ENCODE data around the gene TK2. TPM values are rescaled to one million over a fixed set of nuclear protein-coding genes. Genes with fewer than 3 reads are reported as not detected.

Gene TK2
- total RNA-seq, 2 donors from 2014 or later, result 28.1 to 45.9 TPM

DNA sequence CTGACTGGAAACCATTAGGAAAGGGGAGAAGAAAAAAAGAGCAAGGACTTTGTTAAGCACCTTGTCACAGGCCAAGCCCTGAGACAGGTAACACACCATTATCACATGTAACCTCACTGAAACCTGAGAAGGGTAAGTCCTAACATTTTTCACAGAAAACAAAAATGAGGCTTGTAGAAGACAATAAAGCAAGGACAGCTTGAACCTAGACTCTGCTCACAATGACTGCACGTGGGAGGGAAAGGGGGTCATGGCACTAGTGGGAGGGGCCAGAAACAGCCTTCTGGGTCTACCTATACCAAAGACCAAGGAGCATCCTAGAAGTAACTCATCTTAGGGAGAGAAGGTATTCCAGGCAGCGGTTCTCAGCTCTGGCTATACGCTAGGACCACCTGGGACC is 7.5 kb downstream of the TK2 start:
- TF ChIP-seq POLR2AphosphoS5 (IDR thresholded peaks at IDR 0.05) (no peak), POLR2A (IDR thresholded peaks at IDR 0.05) (no peak)
- TF ChIP-seq, protein P1, sequence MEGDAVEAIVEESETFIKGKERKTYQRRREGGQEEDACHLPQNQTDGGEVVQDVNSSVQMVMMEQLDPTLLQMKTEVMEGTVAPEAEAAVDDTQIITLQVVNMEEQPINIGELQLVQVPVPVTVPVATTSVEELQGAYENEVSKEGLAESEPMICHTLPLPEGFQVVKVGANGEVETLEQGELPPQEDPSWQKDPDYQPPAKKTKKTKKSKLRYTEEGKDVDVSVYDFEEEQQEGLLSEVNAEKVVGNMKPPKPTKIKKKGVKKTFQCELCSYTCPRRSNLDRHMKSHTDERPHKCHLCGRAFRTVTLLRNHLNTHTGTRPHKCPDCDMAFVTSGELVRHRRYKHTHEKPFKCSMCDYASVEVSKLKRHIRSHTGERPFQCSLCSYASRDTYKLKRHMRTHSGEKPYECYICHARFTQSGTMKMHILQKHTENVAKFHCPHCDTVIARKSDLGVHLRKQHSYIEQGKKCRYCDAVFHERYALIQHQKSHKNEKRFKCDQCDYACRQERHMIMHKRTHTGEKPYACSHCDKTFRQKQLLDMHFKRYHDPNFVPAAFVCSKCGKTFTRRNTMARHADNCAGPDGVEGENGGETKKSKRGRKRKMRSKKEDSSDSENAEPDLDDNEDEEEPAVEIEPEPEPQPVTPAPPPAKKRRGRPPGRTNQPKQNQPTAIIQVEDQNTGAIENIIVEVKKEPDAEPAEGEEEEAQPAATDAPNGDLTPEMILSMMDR (IDR thresholded peaks at IDR 0.05), result no peak
- H3K9me3 ChIP-seq, result no peaks in the 10 kb centered on the region
- no peak overlapping the region for H3K4me3 ChIP-seq
- 78% methylated on average over 3 of the region's 3 CpGs for WGBS
- H3K27me3 ChIP-seq (replicated peaks; ENCODE audit: insufficient read depth), result no peaks in the 10 kb centered on the region
- intact Hi-C loops (cut with DNase I), result no loop called here
- DNase-seq (ENCODE audit: low spot score), result no peak
- no peak overlapping the region for H3K27ac ChIP-seq
- H3K36me3 ChIP-seq, result no peaks in the 10 kb centered on the region
- no peaks in the 10 kb centered on the region for H3K4me1 ChIP-seq (replicated peaks)

GRCh38 chr16:66541388-66542355 is 8.2 kb downstream of the TK2 start:
- TF ChIP-seq POLR2AphosphoS5 (IDR thresholded peaks at IDR 0.05), result no peak
- TF ChIP-seq, protein P1 (IDR thresholded peaks at IDR 0.05), result no peak
- TF ChIP-seq POLR2A (IDR thresholded peaks at IDR 0.05), result no peak
- Histone ChIP-seq H3K36me3 (no peaks in the 10 kb centered on the region), H3K4me3 (no peak overlapping the region), H3K9me3 (no peaks in the 10 kb centered on the region), H3K27ac (no peak overlapping the region), H3K27me3 (replicated peaks; ENCODE audit: insufficient read depth) (no peaks in the 10 kb centered on the region), H3K4me1 (replicated peaks) (no peaks in the 10 kb centered on the region)
- intact Hi-C loops (cut with DNase I), result no loop called here
- DNase-seq (ENCODE audit: low spot score), result no peak
- 76% methylated on average over 18 of the region's 18 CpGs for WGBS

DNA sequence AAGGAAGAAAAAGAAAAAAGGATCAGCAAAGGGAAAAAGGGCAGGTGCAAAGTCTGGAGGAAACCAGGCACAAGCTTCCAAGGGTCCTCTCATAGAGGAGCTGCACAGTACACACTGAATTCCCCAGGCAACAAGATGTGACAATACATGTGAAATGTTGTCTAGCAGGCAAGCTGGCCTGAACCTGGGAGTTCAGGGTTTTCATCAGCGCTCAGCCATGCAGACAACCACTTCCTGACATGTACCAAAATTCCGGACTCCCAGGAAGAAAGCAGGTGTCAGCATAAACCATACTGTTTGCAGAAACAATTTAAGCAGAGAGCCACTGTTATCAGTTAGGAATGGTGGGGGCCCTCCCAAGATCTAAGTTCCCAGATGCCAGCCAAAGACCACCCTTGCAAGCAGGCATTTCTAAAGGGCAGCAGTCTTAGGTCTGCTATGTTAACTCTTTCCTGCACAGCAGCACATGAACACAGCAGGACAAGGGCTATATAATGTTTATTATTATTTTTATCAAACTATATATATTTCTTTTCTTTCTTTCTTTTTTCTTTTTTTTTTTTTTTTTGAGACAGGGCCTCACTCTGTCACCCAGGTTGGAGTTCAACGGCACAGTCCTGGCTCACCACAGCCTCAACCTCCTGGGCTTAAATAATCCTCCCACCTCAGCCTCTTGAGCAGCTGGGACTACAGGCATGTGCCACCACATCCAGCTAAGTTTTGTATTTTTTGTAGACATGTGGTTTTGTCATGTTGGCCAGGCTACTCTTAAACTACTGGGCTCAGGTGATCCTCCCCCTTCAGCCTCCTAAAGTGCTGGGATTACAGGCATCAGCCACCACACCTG is 10.1 kb downstream of the TK2 start:
- 75% methylated on average over 3 of the region's 3 CpGs for WGBS
- intact Hi-C loops (cut with DNase I), result no loop called here
- H3K36me3 ChIP-seq, result no peaks in the 10 kb centered on the region
- no peak overlapping the region for H3K27ac ChIP-seq
- DNase-seq (ENCODE audit: low spot score), result no peak
- H3K27me3 ChIP-seq (replicated peaks; ENCODE audit: insufficient read depth), result no peaks in the 10 kb centered on the region
- H3K9me3 ChIP-seq, result no peaks in the 10 kb centered on the region
- TF ChIP-seq POLR2A (IDR thresholded peaks at IDR 0.05), result no peak
- TF ChIP-seq POLR2AphosphoS5 (IDR thresholded peaks at IDR 0.05), result no peak
- TF ChIP-seq, protein P1 (IDR thresholded peaks at IDR 0.05), result no peak
- no peaks in the 10 kb centered on the region for H3K4me1 ChIP-seq (replicated peaks)
- H3K4me3 ChIP-seq, result no peak overlapping the region

DNA sequence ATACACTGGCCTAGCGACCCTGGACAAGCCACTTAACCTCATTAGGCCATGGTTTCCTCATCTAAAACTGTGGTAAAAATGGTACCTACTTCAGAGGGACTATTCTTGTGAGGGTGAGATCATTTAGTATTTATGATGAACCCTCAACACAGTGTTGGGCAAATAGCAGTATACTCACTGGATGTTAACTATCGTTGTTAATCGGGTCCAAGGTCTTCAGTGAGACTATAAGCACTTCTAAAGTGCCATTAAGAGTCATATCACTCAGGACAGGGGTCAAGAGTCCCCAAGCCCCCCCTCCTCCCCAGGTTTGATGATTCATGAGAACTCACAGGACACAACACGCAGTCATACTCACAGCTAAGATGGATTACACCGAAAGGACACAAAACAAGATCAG is 11.0 kb downstream of the TK2 start:
- H3K4me3 ChIP-seq, result no peak overlapping the region
- H3K4me1 ChIP-seq (replicated peaks), result no peaks in the 10 kb centered on the region
- DNase-seq (ENCODE audit: low spot score), result no peak
- no peak overlapping the region for H3K27ac ChIP-seq
- H3K27me3 ChIP-seq (replicated peaks; ENCODE audit: insufficient read depth), result no peaks in the 10 kb centered on the region
- WGBS, result 78% methylated on average over 5 of the region's 5 CpGs
- H3K36me3 ChIP-seq, result no peaks in the 10 kb centered on the region
- intact Hi-C loops (cut with DNase I), result no loop called here
- no peaks in the 10 kb centered on the region for H3K9me3 ChIP-seq
- TF ChIP-seq POLR2AphosphoS5 (IDR thresholded peaks at IDR 0.05) (no peak), POLR2A (IDR thresholded peaks at IDR 0.05) (no peak)
- TF ChIP-seq, protein P1 (IDR thresholded peaks at IDR 0.05), result no peak

Data from prostate gland (tissue), 2 donors.